Endothelial cell (in vitro differentiated cells): ENCODE data around the gene ZNF407. TPM values are rescaled to one million over a fixed set of nuclear protein-coding genes. Genes with fewer than 3 reads are reported as not detected.

Experiments
- DNase-seq: peaks from one replicate; pipeline ENCODE4 v3.0.0; 2021; ENCODE audit warnings: low spot score
- H3K27ac Mint-ChIP-seq: one replicate; pipeline ENCODE4 v1.8.0; 2021; ENCODE audit warnings: mixed read lengths, inconsistent platforms; ENCODE audit not compliant: unreplicated experiment
- H3K27me3 Mint-ChIP-seq: one replicate; pipeline ENCODE4 v1.8.0; 2021; ENCODE audit warnings: mild to moderate bottlenecking, moderate library complexity, mixed read lengths, inconsistent platforms; ENCODE audit not compliant: unreplicated experiment
- H3K36me3 Mint-ChIP-seq: one replicate; pipeline ENCODE4 v1.8.0; 2021; ENCODE audit warnings: mild to moderate bottlenecking, low read depth, mixed read lengths, inconsistent platforms; ENCODE audit not compliant: unreplicated experiment
- H3K4me1 Mint-ChIP-seq: one replicate; pipeline ENCODE4 v1.8.0; 2021; ENCODE audit warnings: mild to moderate bottlenecking, mixed read lengths, inconsistent platforms; ENCODE audit not compliant: unreplicated experiment
- H3K4me3 Mint-ChIP-seq: one replicate; pipeline ENCODE4 v1.8.0; 2021; ENCODE audit warnings: mild to moderate bottlenecking, mixed read lengths, inconsistent platforms; ENCODE audit not compliant: unreplicated experiment
- H3K9me3 Mint-ChIP-seq: one replicate; pipeline ENCODE4 v1.8.0; 2021; ENCODE audit warnings: mixed read lengths, inconsistent platforms; ENCODE audit not compliant: unreplicated experiment
- CTCF ChIP-seq: fragments of 200-600 bp; sonication (generic); IDR thresholded peaks from one replicate; pipeline ENCODE4 v1.5.0; 2021; ENCODE audit warnings: antibody characterized with exemption; ENCODE audit not compliant: unreplicated experiment
- total RNA-seq: library from RNA; stranded (reverse); fragmentation: NEBNext Ultra II Directional; extraction: Animal tissue kit (Norgen Biotek cat#: 25700); gene quantifications from one replicate; pipeline ENCODE4 v1.2.1, GENCODE V29; 2021; ENCODE audit not compliant: unreplicated experiment

ZNF407 gene
- total RNA-seq, 1 donor from 2014 or later: 16.8 TPM

- TF ChIP-seq CTCF: no peak
- Mint-ChIP-seq H3K9me3 (no peaks in the 10 kb centered on the region), H3K4me1 (no peaks in the 10 kb centered on the region), H3K27ac (no peak overlapping the region), H3K4me3 (no peak overlapping the region), H3K27me3 (peaks cover 2% of the 10 kb centered on the region), H3K36me3 (no peaks in the 10 kb centered on the region)
- DNase-seq: no peak
Observed at GRCh38 chr18:75003039-75003438, 405.4 kb downstream of the ZNF407 start.

GRCh38 chr18:75003764-75004690, 406.4 kb downstream of the ZNF407 start:
- H3K36me3 Mint-ChIP-seq: no peaks in the 10 kb centered on the region
- no peak overlapping the region for H3K4me3 Mint-ChIP-seq
- H3K9me3 Mint-ChIP-seq: no peaks in the 10 kb centered on the region
- H3K27me3 Mint-ChIP-seq: peaks cover 2% of the 10 kb centered on the region
- H3K4me1 Mint-ChIP-seq: no peaks in the 10 kb centered on the region
- H3K27ac Mint-ChIP-seq: no peak overlapping the region
- DNase-seq: no peak
- TF ChIP-seq CTCF: no peak

GRCh38 chr18:75005626-75006025, 408.0 kb downstream of the ZNF407 start:
- no peak for DNase-seq
- Mint-ChIP-seq H3K27me3 (peaks cover 2% of the 10 kb centered on the region), H3K36me3 (no peaks in the 10 kb centered on the region), H3K4me3 (no peak overlapping the region), H3K9me3 (no peaks in the 10 kb centered on the region), H3K4me1 (no peaks in the 10 kb centered on the region), H3K27ac (no peak overlapping the region)
- no peak for TF ChIP-seq CTCF

GRCh38 chr18:75008186-75008585, 410.5 kb downstream of the ZNF407 start:
- Mint-ChIP-seq H3K4me3 (no peak overlapping the region), H3K9me3 (no peaks in the 10 kb centered on the region), H3K36me3 (no peaks in the 10 kb centered on the region), H3K4me1 (no peaks in the 10 kb centered on the region), H3K27me3 (peaks cover 2% of the 10 kb centered on the region), H3K27ac (no peak overlapping the region)
- TF ChIP-seq CTCF: no peak
- DNase-seq: no peak

- H3K36me3 Mint-ChIP-seq: no peaks in the 10 kb centered on the region
- H3K27me3 Mint-ChIP-seq: no peaks in the 10 kb centered on the region
- H3K4me3 Mint-ChIP-seq: no peak overlapping the region
- no peaks in the 10 kb centered on the region for H3K9me3 Mint-ChIP-seq
- no peak overlapping the region for H3K27ac Mint-ChIP-seq
- H3K4me1 Mint-ChIP-seq: no peaks in the 10 kb centered on the region
- no peak for DNase-seq
- TF ChIP-seq CTCF: no peak
Observed at GRCh38 chr18:75009296-75009695, 411.6 kb downstream of the ZNF407 start.
